NCI-H1092 (cell line): ENCODE data around the gene NSMCE1.
A peak's percentile ranks its signal among the peaks of the same experiment; 100 is the strongest.

ENCODE experiments used
- DNase-seq: peaks from one replicate; lab custom pipeline; 2025; lab: John Stamatoyannopoulos, UW

NSMCE1 gene

GRCh38 chr16:27229891-27230470 is 38.6 kb downstream of the NSMCE1 start:
- no peak for DNase-seq

- DNase-seq: no peak
Observed at GRCh38 chr16:27228621-27229501, 39.7 kb downstream of the NSMCE1 start.

GRCh38 chr16:27228045-27228444 is 40.5 kb downstream of the NSMCE1 start:
- DNase-seq: no peak

GRCh38 chr16:27226976-27227705 is 41.4 kb downstream of the NSMCE1 start:
- no peak for DNase-seq

GRCh38 chr16:27226476-27226875 is 42.1 kb downstream of the NSMCE1 start:
- DNase-seq: peak; percentile 23

GRCh38 chr16:27225536-27226360 is 42.8 kb downstream of the NSMCE1 start:
- DNase-seq: no peak

- no peak for DNase-seq
Observed at GRCh38 chr16:27224741-27225300, 43.8 kb downstream of the NSMCE1 start.

- DNase-seq: no peak
Observed at GRCh38 chr16:27224271-27224737, 44.3 kb downstream of the NSMCE1 start.

- DNase-seq: no peak
Observed at GRCh38 chr16:27223701-27224100, 44.9 kb downstream of the NSMCE1 start.

- DNase-seq: no peak
Observed at GRCh38 chr16:27223226-27223610, 45.4 kb downstream of the NSMCE1 start.

GRCh38 chr16:27222249-27223225 is 46.0 kb downstream of the NSMCE1 start:
- DNase-seq: peak; percentile 49

- DNase-seq: no peak
Observed at GRCh38 chr16:27221576-27222248, 46.9 kb downstream of the NSMCE1 start.

GRCh38 chr16:27220991-27221390 is 47.6 kb downstream of the NSMCE1 start:
- DNase-seq: no peak

GRCh38 chr16:27220527-27220926 is 48.0 kb downstream of the NSMCE1 start:
- DNase-seq: no peak

- no peak for DNase-seq
Observed at GRCh38 chr16:27220120-27220519, 48.5 kb downstream of the NSMCE1 start.

- no peak for DNase-seq
Observed at GRCh38 chr16:27219161-27219560, 49.4 kb downstream of the NSMCE1 start.

- DNase-seq: no peak
Observed at GRCh38 chr16:27218756-27219155, 49.8 kb downstream of the NSMCE1 start.

GRCh38 chr16:27217256-27217655 is 51.3 kb downstream of the NSMCE1 start:
- DNase-seq: no peak

- no peak for DNase-seq
Observed at GRCh38 chr16:27216297-27216885, 52.2 kb downstream of the NSMCE1 start.
